ENCODE results near the gene NUP37.
A peak's percentile ranks its signal among the peaks of the same experiment; 100 is the strongest.
"Not testable (repeated sequence)": the region's sequence is repeated elsewhere in the genome, so short reads cannot be mapped to it uniquely, and the experiment has no call there.

NUP37 gene

DNA sequence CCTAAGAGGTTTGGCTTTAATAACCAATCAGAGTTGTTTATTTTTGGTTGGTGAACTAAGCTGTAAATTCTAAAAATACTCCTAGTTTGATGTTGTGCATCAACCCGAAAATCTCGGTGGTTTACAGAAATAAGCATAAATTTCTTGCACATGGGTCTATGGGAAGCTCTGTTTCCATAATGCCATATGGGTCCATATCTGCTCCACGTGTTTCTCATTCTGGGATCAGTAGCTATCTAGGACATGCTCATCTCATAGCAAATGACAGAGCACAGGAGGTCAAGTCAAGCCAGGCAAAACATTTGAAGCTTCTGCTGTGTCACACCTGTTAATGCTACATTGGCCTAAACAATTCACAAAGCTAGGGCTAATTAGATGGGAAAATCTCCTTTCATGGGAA, 23.1 kb downstream of the NUP37 start:
- Histone ChIP-seq H3K27ac (ENCODE audit: low read length) (no peak overlapping the region), H3K4me2 (ENCODE audit: low read length) (no peak overlapping the region)

DNA sequence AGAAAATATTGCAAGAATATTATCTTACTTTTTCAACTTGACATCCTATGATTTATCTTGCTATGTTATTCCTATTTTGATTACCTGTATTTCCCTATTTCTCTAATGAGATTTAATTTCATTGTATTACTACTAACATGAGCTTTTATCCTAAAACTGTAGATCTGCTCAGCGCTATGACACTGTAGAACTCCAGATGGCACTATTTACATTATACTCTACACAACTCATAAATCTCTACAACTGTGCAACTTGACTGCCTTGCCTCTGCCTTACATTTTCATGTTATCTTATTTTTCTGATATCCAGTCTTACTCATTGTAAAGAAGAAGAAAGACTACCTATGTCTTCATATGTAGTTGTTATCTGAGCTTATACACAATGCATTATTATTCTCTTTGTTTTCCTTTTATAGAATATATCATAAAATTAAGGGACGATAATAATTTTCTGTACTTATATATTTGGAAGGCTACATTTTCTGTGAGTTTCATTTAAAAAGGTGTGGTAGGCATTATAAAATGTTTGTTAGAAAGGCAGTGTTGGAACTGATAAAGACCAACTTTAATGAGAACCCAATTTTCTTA, 24.1 kb downstream of the NUP37 start:
- Histone ChIP-seq H3K36me3 (replicated peaks; ENCODE audit: low read depth, low read length) (peaks cover 30% of the 10 kb centered on the region), H3K4me1 (ENCODE audit: low read length) (peaks cover 8% of the 10 kb centered on the region), H3K79me2 (ENCODE audit: low read length) (no peaks in the 10 kb centered on the region), H3K27me3 (ENCODE audit: low read depth, low read length) (no peaks in the 10 kb centered on the region), H2AFZ (ENCODE audit: low read depth, low read length) (no peak overlapping the region), H3K9ac (ENCODE audit: low read length) (no peak overlapping the region), H3K9me3 (ENCODE audit: insufficient read depth, low read length) (no peaks in the 10 kb centered on the region), H3K4me3 (ENCODE audit: low read length) (no peak overlapping the region), H4K20me1 (ENCODE audit: insufficient read depth, low read length) (no peaks in the 10 kb centered on the region), H3K4me2 (ENCODE audit: low read length) (no peak overlapping the region), H3K27ac (ENCODE audit: low read length) (no peak overlapping the region)
- no peak for TF ChIP-seq EZH2phosphoT487 (IDR thresholded peaks at IDR 0.05; ENCODE audit: low read depth)
- TF ChIP-seq, protein P1, sequence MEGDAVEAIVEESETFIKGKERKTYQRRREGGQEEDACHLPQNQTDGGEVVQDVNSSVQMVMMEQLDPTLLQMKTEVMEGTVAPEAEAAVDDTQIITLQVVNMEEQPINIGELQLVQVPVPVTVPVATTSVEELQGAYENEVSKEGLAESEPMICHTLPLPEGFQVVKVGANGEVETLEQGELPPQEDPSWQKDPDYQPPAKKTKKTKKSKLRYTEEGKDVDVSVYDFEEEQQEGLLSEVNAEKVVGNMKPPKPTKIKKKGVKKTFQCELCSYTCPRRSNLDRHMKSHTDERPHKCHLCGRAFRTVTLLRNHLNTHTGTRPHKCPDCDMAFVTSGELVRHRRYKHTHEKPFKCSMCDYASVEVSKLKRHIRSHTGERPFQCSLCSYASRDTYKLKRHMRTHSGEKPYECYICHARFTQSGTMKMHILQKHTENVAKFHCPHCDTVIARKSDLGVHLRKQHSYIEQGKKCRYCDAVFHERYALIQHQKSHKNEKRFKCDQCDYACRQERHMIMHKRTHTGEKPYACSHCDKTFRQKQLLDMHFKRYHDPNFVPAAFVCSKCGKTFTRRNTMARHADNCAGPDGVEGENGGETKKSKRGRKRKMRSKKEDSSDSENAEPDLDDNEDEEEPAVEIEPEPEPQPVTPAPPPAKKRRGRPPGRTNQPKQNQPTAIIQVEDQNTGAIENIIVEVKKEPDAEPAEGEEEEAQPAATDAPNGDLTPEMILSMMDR (IDR thresholded peaks at IDR 0.05; ENCODE audit: low read depth, low read length) = peak; percentile 64

More for the DNA sequence above, 23.1 kb downstream of the NUP37 start:
- Histone ChIP-seq H2AFZ (ENCODE audit: low read depth, low read length) (no peak overlapping the region), H3K4me1 (ENCODE audit: low read length) (peaks cover 8% of the 10 kb centered on the region), H3K9ac (ENCODE audit: low read length) (no peak overlapping the region), H3K9me3 (ENCODE audit: insufficient read depth, low read length) (no peaks in the 10 kb centered on the region), H3K36me3 (replicated peaks; ENCODE audit: low read depth, low read length) (peaks cover 29% of the 10 kb centered on the region), H4K20me1 (ENCODE audit: insufficient read depth, low read length) (no peaks in the 10 kb centered on the region), H3K4me3 (ENCODE audit: low read length) (no peak overlapping the region), H3K27me3 (ENCODE audit: low read depth, low read length) (no peaks in the 10 kb centered on the region), H3K79me2 (ENCODE audit: low read length) (no peaks in the 10 kb centered on the region)
- TF ChIP-seq, protein P1 (IDR thresholded peaks at IDR 0.05; ENCODE audit: low read depth, low read length) = no peak
- no peak for TF ChIP-seq EZH2phosphoT487 (IDR thresholded peaks at IDR 0.05; ENCODE audit: low read depth)

DNA sequence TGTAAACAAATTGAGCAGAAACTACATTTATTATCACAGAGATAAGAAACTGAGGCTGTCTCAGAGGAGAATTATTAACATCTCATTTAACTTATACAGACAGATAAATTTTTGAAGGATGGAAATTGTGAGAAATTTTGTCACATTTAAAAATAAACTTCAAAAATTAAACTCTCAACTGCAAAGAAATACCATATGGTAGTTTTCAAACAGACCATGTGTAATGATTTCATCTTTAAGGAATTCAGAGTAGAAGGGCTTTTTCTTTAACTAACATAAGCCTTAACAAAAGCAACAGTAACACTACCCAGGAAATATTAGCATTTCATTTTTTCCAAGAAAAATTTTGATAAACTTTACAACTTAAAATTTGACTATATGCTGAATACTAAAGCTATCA, 26.6 kb downstream of the NUP37 start:
- Histone ChIP-seq H4K20me1 (ENCODE audit: insufficient read depth, low read length) (no peaks in the 10 kb centered on the region), H3K27me3 (ENCODE audit: low read depth, low read length) (no peaks in the 10 kb centered on the region), H3K9ac (ENCODE audit: low read length) (no peak overlapping the region), H3K36me3 (replicated peaks; ENCODE audit: low read depth, low read length) (peaks cover 29% of the 10 kb centered on the region), H3K27ac (ENCODE audit: low read length) (no peak overlapping the region), H3K9me3 (ENCODE audit: insufficient read depth, low read length) (peaks cover 6% of the 10 kb centered on the region; the same call in 1 of the 2 replicates), H3K4me3 (ENCODE audit: low read length) (no peak overlapping the region), H3K4me2 (ENCODE audit: low read length) (no peak overlapping the region), H2AFZ (ENCODE audit: low read depth, low read length) (no peak overlapping the region), H3K4me1 (ENCODE audit: low read length) (peaks cover 8% of the 10 kb centered on the region), H3K79me2 (ENCODE audit: low read length) (no peaks in the 10 kb centered on the region)
- TF ChIP-seq EZH2phosphoT487 (IDR thresholded peaks at IDR 0.05; ENCODE audit: low read depth) = no peak
- TF ChIP-seq, protein P1 (IDR thresholded peaks at IDR 0.05; ENCODE audit: low read depth, low read length) = no peak

DNA sequence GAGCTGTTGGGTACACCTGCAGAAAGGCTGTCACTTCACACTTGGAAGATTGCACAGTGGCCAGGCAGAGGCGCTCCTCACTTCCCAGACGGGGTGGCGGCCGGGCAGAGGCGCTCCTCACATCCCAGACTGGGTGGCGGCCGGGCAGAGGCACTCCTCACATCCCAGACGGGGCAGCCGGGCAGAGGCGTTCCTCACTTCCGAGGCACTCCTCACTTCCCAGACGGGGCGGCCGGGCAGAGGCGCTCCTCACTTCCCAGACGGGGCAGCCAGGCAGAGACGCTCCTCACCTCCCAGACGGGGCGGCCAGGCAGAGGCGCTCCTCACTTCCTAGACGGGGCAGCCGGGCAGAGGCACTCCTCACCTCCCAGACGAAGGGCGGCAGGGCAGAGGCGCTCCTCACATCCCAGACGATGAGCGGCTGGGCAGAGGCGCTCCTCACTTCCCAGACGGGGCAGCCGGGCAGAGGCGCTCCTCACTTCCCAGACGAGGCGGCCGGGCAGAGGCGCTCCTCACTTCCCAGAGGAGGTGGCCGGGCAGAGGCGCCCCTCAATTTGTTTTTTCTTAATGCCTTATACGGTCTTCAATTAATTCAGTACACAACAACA, 30.6 kb downstream of the NUP37 start:
- not testable (repeated sequence) for H3K4me3 ChIP-seq (ENCODE audit: low read length); H3K9ac ChIP-seq (ENCODE audit: low read length); H3K4me2 ChIP-seq (ENCODE audit: low read length); H3K4me1 ChIP-seq (ENCODE audit: low read length); H3K9me3 ChIP-seq (ENCODE audit: insufficient read depth, low read length); H4K20me1 ChIP-seq (ENCODE audit: insufficient read depth, low read length); H3K27me3 ChIP-seq (ENCODE audit: low read depth, low read length); H3K27ac ChIP-seq (ENCODE audit: low read length); H2AFZ ChIP-seq (ENCODE audit: low read depth, low read length); H3K79me2 ChIP-seq (ENCODE audit: low read length)
- peaks cover 24% of the 10 kb centered on the region for H3K36me3 ChIP-seq (replicated peaks; ENCODE audit: low read depth, low read length)
